T-helper 2 cell treated with Interferon-gamma antibody and Interleukin-4, amounts not matched to agents 5 μg/mL and 100 μg/mL, for 36 hours (primary cell): ENCODE data around the gene ZNF99.
"Not testable (repeated sequence)": the region's sequence is repeated elsewhere in the genome, so short reads cannot be mapped to it uniquely, and the experiment has no call there.

ENCODE experiments used
- DNase-seq: peaks from one replicate; pipeline ENCODE4 v3.0.0; 2021; ENCODE audit warnings: low spot score
- H3K27ac Mint-ChIP-seq: one replicate; pipeline ENCODE4 v1.8.0; 2021; ENCODE audit warnings: mild to moderate bottlenecking, mixed read lengths
- H3K27me3 Mint-ChIP-seq: one replicate; pipeline ENCODE4 v1.8.0; 2021; ENCODE audit warnings: low read depth, mixed read lengths
- H3K36me3 Mint-ChIP-seq: one replicate; pipeline ENCODE4 v1.8.0; 2021; ENCODE audit warnings: low read depth, mixed read lengths
- H3K4me1 Mint-ChIP-seq: one replicate; pipeline ENCODE4 v1.8.0; 2021; ENCODE audit warnings: low read depth, mixed read lengths
- H3K4me3 Mint-ChIP-seq: one replicate; pipeline ENCODE4 v1.8.0; 2022; ENCODE audit warnings: mild to moderate bottlenecking, moderate library complexity, mixed read lengths
- H3K9me3 Mint-ChIP-seq: one replicate; pipeline ENCODE4 v1.8.0; 2021; ENCODE audit warnings: mixed read lengths

The ZNF99 gene

GRCh38 chr19:22703096-22703495 lies 80.9 kb downstream of the ZNF99 start:
- H3K36me3 Mint-ChIP-seq, H3K4me3 Mint-ChIP-seq, H3K27me3 Mint-ChIP-seq, DNase-seq, H3K4me1 Mint-ChIP-seq, H3K27ac Mint-ChIP-seq: not testable (repeated sequence)
- H3K9me3 Mint-ChIP-seq, result peaks cover 38% of the 10 kb centered on the region

GRCh38 chr19:22702661-22703060 lies 81.3 kb downstream of the ZNF99 start:
- not testable (repeated sequence) for H3K36me3 Mint-ChIP-seq, H3K27me3 Mint-ChIP-seq, DNase-seq, H3K4me3 Mint-ChIP-seq, H3K27ac Mint-ChIP-seq, H3K4me1 Mint-ChIP-seq
- peaks cover 41% of the 10 kb centered on the region for H3K9me3 Mint-ChIP-seq
